ENCODE results near the gene MAK.

DNA sequence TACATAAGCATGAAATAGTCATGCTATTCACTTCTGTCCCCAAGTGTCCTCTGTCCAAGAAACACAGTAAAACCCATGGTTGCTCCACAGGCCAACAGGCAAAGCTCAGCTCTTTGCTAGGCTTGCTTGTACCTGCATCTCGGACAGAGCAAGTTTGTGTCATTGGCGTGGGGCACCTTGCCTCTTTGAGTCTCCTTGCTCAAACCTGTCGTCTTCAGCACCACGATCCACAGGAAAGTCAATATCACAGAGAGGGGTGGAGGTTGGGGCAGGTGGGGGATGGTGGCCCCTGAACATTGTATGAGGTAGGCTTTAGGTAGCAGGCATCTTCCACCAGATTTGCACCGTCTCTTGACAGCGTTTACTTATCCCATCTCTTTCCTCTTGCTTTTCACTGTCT, 94.8 kb downstream of the MAK start:
- no peak for TF ChIP-seq POLR2A (IDR thresholded peaks at IDR 0.05)
- TF ChIP-seq, protein P1, sequence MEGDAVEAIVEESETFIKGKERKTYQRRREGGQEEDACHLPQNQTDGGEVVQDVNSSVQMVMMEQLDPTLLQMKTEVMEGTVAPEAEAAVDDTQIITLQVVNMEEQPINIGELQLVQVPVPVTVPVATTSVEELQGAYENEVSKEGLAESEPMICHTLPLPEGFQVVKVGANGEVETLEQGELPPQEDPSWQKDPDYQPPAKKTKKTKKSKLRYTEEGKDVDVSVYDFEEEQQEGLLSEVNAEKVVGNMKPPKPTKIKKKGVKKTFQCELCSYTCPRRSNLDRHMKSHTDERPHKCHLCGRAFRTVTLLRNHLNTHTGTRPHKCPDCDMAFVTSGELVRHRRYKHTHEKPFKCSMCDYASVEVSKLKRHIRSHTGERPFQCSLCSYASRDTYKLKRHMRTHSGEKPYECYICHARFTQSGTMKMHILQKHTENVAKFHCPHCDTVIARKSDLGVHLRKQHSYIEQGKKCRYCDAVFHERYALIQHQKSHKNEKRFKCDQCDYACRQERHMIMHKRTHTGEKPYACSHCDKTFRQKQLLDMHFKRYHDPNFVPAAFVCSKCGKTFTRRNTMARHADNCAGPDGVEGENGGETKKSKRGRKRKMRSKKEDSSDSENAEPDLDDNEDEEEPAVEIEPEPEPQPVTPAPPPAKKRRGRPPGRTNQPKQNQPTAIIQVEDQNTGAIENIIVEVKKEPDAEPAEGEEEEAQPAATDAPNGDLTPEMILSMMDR (IDR thresholded peaks at IDR 0.05) = no peak
